ENCODE results near the gene JPT2.

GRCh38 chr16:1745900-1746692, 68.0 kb downstream of the JPT2 start:
- TF ChIP-seq CTCF (conservative IDR thresholded peaks at IDR 0.05; ENCODE audit: low read depth in 2 of 2), result no peak
- TF ChIP-seq, protein P1, sequence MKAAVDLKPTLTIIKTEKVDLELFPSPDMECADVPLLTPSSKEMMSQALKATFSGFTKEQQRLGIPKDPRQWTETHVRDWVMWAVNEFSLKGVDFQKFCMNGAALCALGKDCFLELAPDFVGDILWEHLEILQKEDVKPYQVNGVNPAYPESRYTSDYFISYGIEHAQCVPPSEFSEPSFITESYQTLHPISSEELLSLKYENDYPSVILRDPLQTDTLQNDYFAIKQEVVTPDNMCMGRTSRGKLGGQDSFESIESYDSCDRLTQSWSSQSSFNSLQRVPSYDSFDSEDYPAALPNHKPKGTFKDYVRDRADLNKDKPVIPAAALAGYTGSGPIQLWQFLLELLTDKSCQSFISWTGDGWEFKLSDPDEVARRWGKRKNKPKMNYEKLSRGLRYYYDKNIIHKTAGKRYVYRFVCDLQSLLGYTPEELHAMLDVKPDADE (IDR thresholded peaks at IDR 0.05), result no peak
- TF ChIP-seq EZH2 (IDR thresholded peaks at IDR 0.05; ENCODE audit: low read depth, unreplicated experiment), result no peak
- TF ChIP-seq CREB1 (CRISPR knock-in tag; IDR thresholded peaks at IDR 0.05; ENCODE audit: low read depth), result no peak
